NCI-H2029 (cell line): ENCODE results near the gene GREB1L.
"Not testable (repeated sequence)": the region's sequence is repeated elsewhere in the genome, so short reads cannot be mapped to it uniquely, and the experiment has no call there.

Experiments used
- DNase-seq: peaks from one replicate; lab custom pipeline; 2025; lab: John Stamatoyannopoulos, UW

The GREB1L gene

GRCh38 chr18:21264651-21265050 lies 22.6 kb downstream of the GREB1L start:
- no peak for DNase-seq

GRCh38 chr18:21265971-21266673 lies 24.1 kb downstream of the GREB1L start:
- no peak for DNase-seq

GRCh38 chr18:21267400-21267799 lies 25.4 kb downstream of the GREB1L start:
- no peak for DNase-seq

- no peak for DNase-seq
These were observed 27.3 kb downstream of the GREB1L start for GRCh38 chr18:21269349-21269748.

GRCh38 chr18:21270453-21270852 lies 28.4 kb downstream of the GREB1L start:
- DNase-seq: no peak

GRCh38 chr18:21272016-21272579 lies 30.1 kb downstream of the GREB1L start:
- no peak for DNase-seq

- DNase-seq: no peak
These were observed 31.5 kb downstream of the GREB1L start for GRCh38 chr18:21273568-21273967.

GRCh38 chr18:21275645-21276044 lies 33.6 kb downstream of the GREB1L start:
- DNase-seq: no peak

- no peak for DNase-seq
These were observed 35.5 kb downstream of the GREB1L start for GRCh38 chr18:21277578-21277977.

- not testable (repeated sequence) for DNase-seq
These were observed 36.2 kb downstream of the GREB1L start for GRCh38 chr18:21278218-21278617.

- no peak for DNase-seq
These were observed 39.6 kb downstream of the GREB1L start for GRCh38 chr18:21281603-21282002.

GRCh38 chr18:21284540-21284939 lies 42.5 kb downstream of the GREB1L start:
- DNase-seq: no peak

GRCh38 chr18:21289827-21290226 lies 47.8 kb downstream of the GREB1L start:
- DNase-seq: no peak

GRCh38 chr18:21291106-21291505 lies 49.1 kb downstream of the GREB1L start:
- no peak for DNase-seq

- no peak for DNase-seq
These were observed 51.4 kb downstream of the GREB1L start for GRCh38 chr18:21293479-21293878.

GRCh38 chr18:21295101-21295500 lies 53.1 kb downstream of the GREB1L start:
- no peak for DNase-seq

- no peak for DNase-seq
These were observed 54.0 kb downstream of the GREB1L start for GRCh38 chr18:21296045-21296444.

- no peak for DNase-seq
These were observed 56.3 kb downstream of the GREB1L start for GRCh38 chr18:21298351-21298750.

GRCh38 chr18:21300035-21300907 lies 58.2 kb downstream of the GREB1L start:
- DNase-seq: no peak

GRCh38 chr18:21300908-21301200 lies 58.8 kb downstream of the GREB1L start:
- DNase-seq: no peak

- no peak for DNase-seq
These were observed 61.4 kb downstream of the GREB1L start for GRCh38 chr18:21303445-21303844.

- DNase-seq: no peak
These were observed 61.9 kb downstream of the GREB1L start for GRCh38 chr18:21303895-21304294.

- no peak for DNase-seq
These were observed 63.6 kb downstream of the GREB1L start for GRCh38 chr18:21305621-21306020.
